ENCODE results near the gene SLC25A11.

The SLC25A11 gene

GRCh38 chr17:4965311-4965986 lies 25.6 kb upstream of the SLC25A11 start:
- DNase-seq: no peak

GRCh38 chr17:4960279-4960922 lies 20.6 kb upstream of the SLC25A11 start:
- no peak for DNase-seq

GRCh38 chr17:4959261-4959965 lies 19.6 kb upstream of the SLC25A11 start:
- no peak for DNase-seq

- no peak for DNase-seq
These were observed 18.3 kb upstream of the SLC25A11 start for GRCh38 chr17:4958102-4958501.

GRCh38 chr17:4956493-4957061 lies 16.7 kb upstream of the SLC25A11 start:
- peak; percentile 60 to 64 for DNase-seq

GRCh38 chr17:4955091-4955490 lies 15.2 kb upstream of the SLC25A11 start:
- no peak for DNase-seq

- no peak for DNase-seq
These were observed 13.7 kb upstream of the SLC25A11 start for GRCh38 chr17:4953451-4953961.

- no peak for DNase-seq
These were observed 11.6 kb upstream of the SLC25A11 start for GRCh38 chr17:4951486-4951885.

- no peak for DNase-seq
These were observed 10.9 kb upstream of the SLC25A11 start, which contains the start of gene ENO3 for GRCh38 chr17:4950746-4951204. Gene ENO3, plus strand, starts transcription at chr17:4951119. Its CDS starts 711 bp downstream, at chr17:4951830.

- DNase-seq: peak; percentile 49 to 53
These were observed 10.4 kb upstream of the SLC25A11 start for GRCh38 chr17:4950075-4950745.

- DNase-seq: peak; percentile 78 to 85
These were observed 9.7 kb upstream of the SLC25A11 start for GRCh38 chr17:4949321-4950074.

- DNase-seq: peak; percentile 78 to 80
These were observed 9.1 kb upstream of the SLC25A11 start for GRCh38 chr17:4948931-4949320.

- peak; percentile 92 for DNase-seq
These were observed 8.5 kb upstream of the SLC25A11 start, which contains the start of gene PFN1 for GRCh38 chr17:4948166-4948930. Gene PFN1, minus strand, starts transcription at chr17:4948530. Its CDS starts 136 bp downstream, at chr17:4948394.

GRCh38 chr17:4947411-4948165 lies 7.7 kb upstream of the SLC25A11 start:
- DNase-seq: peak; percentile 73 to 75

- no peak for DNase-seq
These were observed 7.2 kb upstream of the SLC25A11 start for GRCh38 chr17:4947010-4947410.

- DNase-seq: no peak
These were observed 6.6 kb upstream of the SLC25A11 start for GRCh38 chr17:4946312-4946976.

- DNase-seq: no peak
These were observed 6.1 kb upstream of the SLC25A11 start for GRCh38 chr17:4945944-4946280.

- DNase-seq: peak; percentile 87 to 90
These were observed 5.5 kb upstream of the SLC25A11 start for GRCh38 chr17:4945176-4945943.
